GM10248 (cell line): ENCODE measurements around the gene TMPRSS11F.
"Not testable (repeated sequence)": the region's sequence is repeated elsewhere in the genome, so short reads cannot be mapped to it uniquely, and the experiment has no call there.

Source experiments
- CTCF ChIA-PET: fragments of 300-600 bp; sonication (Branson Sonifier 250); formaldehyde crosslinking; extraction: SDS; loops from one replicate; lab custom pipeline; 2021; ENCODE audit warnings: antibody characterized with exemption; lab: Yijun Ruan, JAX
- POLR2A ChIA-PET: fragments of 350-650 bp; sonication (Branson Sonifier 250); formaldehyde crosslinking; extraction: SDS; loops from one replicate; lab custom pipeline; 2020; ENCODE audit warnings: antibody characterized with exemption; lab: Yijun Ruan, JAX
- DNase-seq: peaks from one replicate; pipeline ENCODE4 v3.0.0; 2012; ENCODE audit errors: extremely low spot score
- TF ChIP-seq, protein P1 (sequence below): IDR thresholded peaks from 2 replicates; pipeline ENCODE4 v1.5.1; 2012; ENCODE audit warnings: mild to moderate bottlenecking, low read depth; ENCODE audit errors: extremely low read depth, missing control alignments, control extremely low read depth

Gene TMPRSS11F

DNA sequence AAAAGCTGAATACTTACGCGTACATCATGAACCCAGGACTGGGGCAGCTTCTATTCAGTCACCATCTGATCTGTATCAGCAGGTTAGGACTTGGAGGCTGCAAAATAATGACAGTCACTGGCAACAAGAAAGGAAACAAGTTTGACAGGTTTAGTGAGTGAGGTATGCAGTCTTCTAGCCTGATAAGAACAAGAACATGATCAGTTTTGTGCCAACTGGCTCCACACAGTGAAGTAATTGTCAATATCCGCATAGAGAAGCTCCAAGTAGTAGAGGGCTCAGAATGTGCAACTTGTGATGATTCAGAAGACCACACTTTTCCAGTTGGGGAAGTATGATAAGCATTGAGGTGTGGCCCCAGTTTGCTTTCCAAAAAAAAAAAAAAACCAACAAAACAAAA, at the start of gene TMPRSS11F:
Gene TMPRSS11F (minus strand): TSS at position 77 of the 400 bp plus-strand sequence. CDS start 49 bp downstream, at position 28.
- POLR2A ChIA-PET, result no interaction called here
- TF ChIP-seq, protein P1, sequence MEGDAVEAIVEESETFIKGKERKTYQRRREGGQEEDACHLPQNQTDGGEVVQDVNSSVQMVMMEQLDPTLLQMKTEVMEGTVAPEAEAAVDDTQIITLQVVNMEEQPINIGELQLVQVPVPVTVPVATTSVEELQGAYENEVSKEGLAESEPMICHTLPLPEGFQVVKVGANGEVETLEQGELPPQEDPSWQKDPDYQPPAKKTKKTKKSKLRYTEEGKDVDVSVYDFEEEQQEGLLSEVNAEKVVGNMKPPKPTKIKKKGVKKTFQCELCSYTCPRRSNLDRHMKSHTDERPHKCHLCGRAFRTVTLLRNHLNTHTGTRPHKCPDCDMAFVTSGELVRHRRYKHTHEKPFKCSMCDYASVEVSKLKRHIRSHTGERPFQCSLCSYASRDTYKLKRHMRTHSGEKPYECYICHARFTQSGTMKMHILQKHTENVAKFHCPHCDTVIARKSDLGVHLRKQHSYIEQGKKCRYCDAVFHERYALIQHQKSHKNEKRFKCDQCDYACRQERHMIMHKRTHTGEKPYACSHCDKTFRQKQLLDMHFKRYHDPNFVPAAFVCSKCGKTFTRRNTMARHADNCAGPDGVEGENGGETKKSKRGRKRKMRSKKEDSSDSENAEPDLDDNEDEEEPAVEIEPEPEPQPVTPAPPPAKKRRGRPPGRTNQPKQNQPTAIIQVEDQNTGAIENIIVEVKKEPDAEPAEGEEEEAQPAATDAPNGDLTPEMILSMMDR, result no peak
- CTCF ChIA-PET, result no interaction called here
- DNase-seq, result no peak

DNA sequence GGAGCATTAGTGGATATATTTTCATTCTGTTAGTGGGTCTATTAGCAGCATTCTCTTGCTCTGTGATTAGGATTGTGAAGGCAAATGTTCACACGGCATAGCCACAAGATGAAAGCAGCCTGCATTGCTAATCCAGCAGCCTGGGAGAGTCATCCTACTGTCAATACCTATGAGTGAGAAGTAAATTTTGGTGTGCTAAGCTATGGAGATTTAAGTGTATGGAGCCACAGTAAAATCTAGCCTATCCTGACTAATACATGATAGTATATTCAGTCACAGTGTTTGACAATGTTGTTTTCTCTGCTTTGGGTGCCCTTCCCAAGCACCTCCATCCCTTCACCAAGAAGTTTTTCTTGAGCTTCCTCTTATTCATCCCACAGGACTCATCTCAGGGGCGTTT, 47.2 kb upstream of the TMPRSS11F start:
- ChIA-PET CTCF (interaction anchor here (4.0 kb wide), 1 partner anchor 11 kb away, joined by 34 read pairs; no protein-coding TSS in a partner anchor), POLR2A (no interaction called here)
- no peak for DNase-seq
- TF ChIP-seq, protein P1, result no peak

DNA sequence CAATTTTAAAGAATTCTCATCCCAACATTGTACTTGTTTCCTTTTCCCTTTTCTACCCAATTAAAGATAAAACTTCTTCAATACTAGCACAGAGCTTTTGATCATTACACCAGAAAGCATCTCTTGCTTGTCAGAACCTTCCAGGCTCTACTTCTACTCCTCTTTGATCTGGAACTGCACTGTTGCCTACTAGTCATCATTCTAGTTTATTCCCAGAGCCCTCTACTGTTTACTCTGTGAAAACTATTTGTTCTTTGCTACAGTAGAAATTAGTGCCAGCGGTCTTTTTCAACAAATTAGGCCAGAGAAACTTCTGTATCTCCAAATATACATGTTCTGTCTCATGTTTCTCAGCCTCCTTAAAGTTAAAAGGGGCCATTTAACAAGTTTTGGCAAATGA, 46.8 kb upstream of the TMPRSS11F start:
- TF ChIP-seq, protein P1, result no peak
- POLR2A ChIA-PET, result no interaction called here
- CTCF ChIA-PET, result interaction anchor here (0.8 to 4.0 kb wide), 7 partner anchors 8 to 626 kb away, joined by 3 to 34 read pairs (median 7); no protein-coding TSS in a partner anchor
- no peak for DNase-seq

DNA sequence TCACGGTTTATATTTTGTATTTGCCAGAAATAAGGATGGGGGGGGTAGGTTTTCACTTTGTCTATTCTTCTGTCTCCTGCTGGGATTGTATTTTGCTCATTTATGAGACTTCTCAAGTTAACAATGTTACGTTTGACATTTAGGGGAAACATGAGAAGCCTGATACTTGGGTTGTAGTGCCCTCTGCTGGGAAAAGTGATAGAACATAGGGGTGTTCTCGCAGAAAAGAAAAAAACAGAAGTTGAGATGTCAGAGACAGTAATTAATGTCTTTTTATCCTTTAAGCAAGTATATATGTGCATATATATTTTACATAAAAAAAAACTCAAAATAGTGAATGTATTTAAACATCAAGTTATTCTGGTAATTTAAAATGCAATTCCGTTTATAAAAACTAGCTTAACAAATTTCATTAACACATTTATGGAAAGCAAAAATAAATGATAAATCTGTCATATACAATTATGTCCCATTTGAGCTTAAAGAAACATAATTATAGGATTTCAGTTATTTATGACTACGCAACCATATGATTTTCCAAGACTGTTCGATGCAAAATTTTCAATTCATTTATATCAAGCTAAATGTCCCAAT, 46.0 kb upstream of the TMPRSS11F start:
- DNase-seq, result peak; percentile 47
- ChIA-PET CTCF (interaction anchor here (0.8 to 4.0 kb wide), 9 partner anchors 9 to 656 kb away, joined by 3 to 34 read pairs (median 4); no protein-coding TSS in a partner anchor), POLR2A (no interaction called here)
- TF ChIP-seq, protein P1, result peak; percentile 57

DNA sequence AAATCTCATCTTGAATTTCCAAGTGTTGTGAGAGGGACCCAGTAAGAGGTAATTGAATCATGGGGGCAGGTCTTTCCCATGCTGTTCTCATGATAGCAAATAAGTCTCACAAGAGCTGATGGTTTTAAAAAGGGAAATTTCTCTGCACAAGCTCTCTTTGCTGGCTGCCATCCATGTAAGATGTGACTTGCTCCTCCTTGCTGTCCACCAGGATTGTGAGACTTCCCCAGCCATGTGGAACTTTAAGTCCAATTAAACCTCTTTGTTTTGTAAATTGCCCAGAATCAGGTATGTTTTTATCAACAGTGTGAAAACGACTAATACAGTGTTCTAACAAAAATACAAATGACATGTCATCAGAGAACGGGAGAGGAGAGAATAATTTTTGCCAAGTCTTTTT, 44.7 kb upstream of the TMPRSS11F start:
- POLR2A ChIA-PET, DNase-seq: not testable (repeated sequence)
- CTCF ChIA-PET, result interaction anchor here (1.1 to 4.0 kb wide), 3 partner anchors 9 to 188 kb away, joined by 3 to 34 read pairs (median 24); no protein-coding TSS in a partner anchor

DNA sequence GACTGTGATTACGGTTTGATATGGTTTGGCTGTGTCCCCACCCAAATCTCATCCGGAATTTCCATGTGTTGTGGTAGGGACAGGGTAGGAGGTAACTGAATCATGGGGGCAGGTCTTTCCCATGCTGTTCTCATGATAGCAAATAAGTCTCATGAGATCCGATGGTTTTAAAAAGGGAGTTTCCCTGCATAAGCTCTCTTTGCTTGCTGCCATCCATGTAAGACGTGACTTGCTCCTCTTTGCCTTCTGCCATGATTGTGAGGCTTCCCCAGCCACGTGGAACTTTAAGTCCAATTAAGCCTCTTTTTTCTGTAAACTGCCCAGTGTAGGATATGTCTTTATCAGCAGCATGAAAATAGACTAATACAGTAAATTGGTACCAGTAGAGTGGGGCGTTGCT, 42.5 kb upstream of the TMPRSS11F start:
- POLR2A ChIA-PET, DNase-seq, CTCF ChIA-PET: not testable (repeated sequence)

DNA sequence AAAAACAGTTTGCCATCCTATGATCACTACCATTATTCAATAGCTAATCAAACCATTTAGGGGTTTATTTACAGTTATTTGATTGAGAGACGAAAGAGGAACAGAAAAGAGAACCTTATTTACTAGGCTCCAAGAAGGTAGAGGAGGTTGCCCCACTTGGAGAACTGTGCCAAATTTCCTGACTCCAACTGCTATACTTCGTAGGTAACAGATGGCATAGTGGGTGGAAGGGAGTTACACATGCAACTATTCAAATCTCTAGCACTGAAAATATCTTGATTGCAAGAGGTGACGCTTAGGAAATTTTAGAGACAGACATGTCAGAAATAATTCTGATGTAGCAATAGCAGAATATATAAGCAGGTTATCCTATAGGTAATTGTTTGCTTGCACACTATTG, 38.0 kb upstream of the TMPRSS11F start:
- no peak for DNase-seq
- CTCF ChIA-PET, result interaction anchor here (1.1 to 4.8 kb wide), 2 partner anchors 8 to 14 kb away, joined by 3 to 34 read pairs; no protein-coding TSS in a partner anchor
- TF ChIP-seq, protein P1, result no peak
- POLR2A ChIA-PET, result no interaction called here
